Gastroesophageal sphincter (tissue), 3 donors: ENCODE measurements around the gene SETD1A.

Source experiments
- CTCF ChIP-seq, 4 experiments: fragments of 200-600 bp in 2 of 4; fragments of 450-650 bp in 2 of 4; sonication (generic) in 1 of 4; IDR thresholded peaks; one replicate each; pipeline ENCODE4 v1.5.1; 2017 to 2019; ENCODE audit warnings: antibody characterized with exemption in 4 of 4, mild to moderate bottlenecking in 2 of 4, moderate library complexity in 2 of 4
- EP300 ChIP-seq: sonication (generic); formaldehyde crosslinking; IDR thresholded peaks from one replicate; pipeline ENCODE4 v1.6.1; 2017; ENCODE audit warnings: antibody characterized with exemption, mild to moderate bottlenecking
- POLR2A ChIP-seq, 2 donors: fragments of 450-650 bp; IDR thresholded peaks; one replicate each; pipeline ENCODE4 v1.6.1; 2017; ENCODE audit warnings: antibody characterized with exemption in 2 of 2, mild to moderate bottlenecking in 2 of 2, moderate library complexity in 1 of 2
- POLR2AphosphoS5 ChIP-seq: sonication (generic); formaldehyde crosslinking; IDR thresholded peaks from one replicate; pipeline ENCODE4 v1.6.1; 2017; ENCODE audit warnings: antibody characterized with exemption

DNA sequence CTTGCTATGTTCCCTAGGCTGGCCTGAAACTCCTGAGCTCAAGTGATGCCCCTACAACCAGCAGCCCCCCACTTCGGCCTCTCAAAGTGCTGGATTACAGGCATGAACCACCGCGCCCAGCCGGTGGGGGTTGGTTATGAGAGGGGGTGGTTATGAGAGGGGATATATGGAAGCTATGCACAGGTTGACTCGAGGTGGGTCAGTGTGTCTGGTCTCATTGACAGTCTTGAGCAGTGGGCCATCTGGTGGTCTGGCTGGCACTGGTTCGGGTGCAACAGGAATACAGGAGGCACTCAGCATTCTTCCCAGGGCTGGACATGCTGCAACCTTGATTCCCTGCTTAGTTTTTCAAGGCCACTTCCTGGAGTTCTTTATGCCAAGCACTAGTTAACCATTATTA is 58.5 kb downstream of the SETD1A start:
- TF ChIP-seq CTCF (IDR thresholded peaks at IDR 0.05) (no peak), POLR2A (IDR thresholded peaks at IDR 0.05) (no peak), EP300 (no peak), POLR2AphosphoS5 (no peak)
